Epidermal melanocyte (primary cell): ENCODE data around the gene SLC2A8.
A peak's percentile ranks its signal among the peaks of the same experiment; 100 is the strongest.

ENCODE experiments used
- DNase-seq: peaks from one replicate; pipeline ENCODE4 v3.0.0; 2011; ENCODE audit warnings: low spot score; ENCODE audit not compliant: insufficient read length

Gene SLC2A8

GRCh38 chr9:127402401-127403090, 5.6 kb downstream of the SLC2A8 start:
- no peak for DNase-seq

GRCh38 chr9:127403507-127404192, 6.7 kb downstream of the SLC2A8 start:
- DNase-seq = no peak

- DNase-seq = no peak
Measured at GRCh38 chr9:127404631-127405030, 7.7 kb downstream of the SLC2A8 start.

DNA sequence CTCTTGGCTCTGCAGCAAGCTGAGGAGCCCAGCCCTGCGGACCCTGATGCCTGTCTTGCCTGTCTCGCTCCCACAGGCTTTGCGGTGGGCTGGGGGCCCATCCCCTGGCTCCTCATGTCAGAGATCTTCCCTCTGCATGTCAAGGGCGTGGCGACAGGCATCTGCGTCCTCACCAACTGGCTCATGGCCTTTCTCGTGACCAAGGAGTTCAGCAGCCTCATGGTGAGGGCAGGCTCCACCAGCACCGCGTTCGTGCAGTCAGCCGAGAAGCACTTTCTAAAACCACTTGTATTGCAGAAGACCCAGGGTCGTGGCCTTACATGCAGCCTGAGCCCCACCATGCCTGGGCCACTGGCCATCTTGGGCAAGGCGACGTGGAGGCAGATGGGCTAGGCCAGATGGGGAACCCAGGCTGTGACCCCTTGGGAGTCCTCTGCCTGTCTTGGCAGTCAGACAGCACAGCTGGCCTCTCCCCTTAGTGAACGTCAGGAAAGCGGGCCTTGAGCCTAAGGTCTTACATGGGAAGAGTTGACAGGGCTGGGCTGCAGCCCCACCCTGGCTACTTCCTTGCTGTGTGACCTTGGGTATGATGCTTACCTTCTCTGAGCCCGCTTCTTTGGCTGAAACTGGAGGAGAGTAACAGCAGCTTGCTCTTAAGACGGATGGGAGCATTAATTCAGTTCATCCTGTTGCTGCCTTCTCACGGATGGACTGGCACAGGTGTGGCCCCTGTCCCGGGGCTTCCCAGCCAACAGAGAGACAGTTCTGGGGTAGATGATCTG, 8.6 kb downstream of the SLC2A8 start:
- DNase-seq = no peak

GRCh38 chr9:127406799-127407491, 10.0 kb downstream of the SLC2A8 start:
- DNase-seq = no peak

DNA sequence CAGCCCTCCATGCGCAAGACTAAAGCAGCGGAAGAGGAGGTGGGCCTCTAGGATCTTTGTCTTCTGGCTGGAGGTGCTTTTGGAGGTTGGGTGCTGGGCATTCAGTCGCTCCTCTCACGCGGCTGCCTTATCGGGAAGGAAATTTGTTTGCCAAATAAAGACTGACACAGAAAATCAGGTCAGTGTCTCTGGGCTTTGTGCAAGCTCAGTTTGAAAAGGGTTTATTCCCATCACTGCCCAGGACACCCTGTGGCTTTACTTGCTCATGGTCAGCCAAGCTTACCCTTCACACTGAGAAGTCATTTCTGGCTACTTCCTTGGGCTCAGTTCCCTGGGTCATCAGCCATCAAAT, 10.5 kb downstream of the SLC2A8 start:
- DNase-seq = no peak

- DNase-seq = no peak
Measured at GRCh38 chr9:127411122-127411521, 14.2 kb downstream of the SLC2A8 start.

DNA sequence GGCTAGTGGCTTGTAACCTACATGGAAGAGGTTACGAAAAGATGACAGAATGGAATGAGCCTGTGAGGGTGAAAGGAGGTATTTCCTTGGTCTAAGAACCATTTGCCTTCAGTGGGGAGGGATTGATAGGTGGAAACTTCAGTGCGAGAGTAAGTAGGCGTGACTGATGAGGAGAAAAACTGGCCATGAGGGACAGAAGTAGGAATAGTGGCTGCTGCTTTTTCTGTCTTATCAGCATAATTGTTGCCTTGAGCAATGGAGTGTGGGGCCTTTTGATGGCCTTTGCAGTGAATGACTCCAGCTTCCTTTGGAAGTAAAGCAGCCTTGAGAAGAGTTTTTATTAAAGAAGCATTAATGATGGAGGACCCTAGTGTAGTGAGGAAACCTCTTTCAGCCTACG, 18.2 kb downstream of the SLC2A8 start:
- no peak for DNase-seq

DNA sequence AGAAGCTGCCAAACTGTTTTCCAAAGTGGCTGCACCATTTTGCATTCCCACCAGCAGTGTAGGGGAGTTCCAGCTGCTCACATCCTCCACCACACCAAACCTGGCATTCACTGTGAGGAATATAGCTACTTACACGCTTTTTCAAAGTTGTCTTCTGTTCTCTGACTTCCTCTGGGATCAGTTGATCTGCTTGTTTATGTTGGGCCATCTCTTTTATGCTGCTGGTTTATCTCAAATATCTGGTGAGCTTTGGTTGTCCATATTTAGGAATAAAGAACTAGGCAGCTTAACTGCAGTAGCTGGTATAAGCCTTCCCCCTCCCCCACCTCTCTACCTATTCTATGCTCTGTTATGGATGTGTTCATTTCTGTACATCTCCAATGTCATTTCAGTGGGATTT, 18.7 kb downstream of the SLC2A8 start:
- DNase-seq = no peak

DNA sequence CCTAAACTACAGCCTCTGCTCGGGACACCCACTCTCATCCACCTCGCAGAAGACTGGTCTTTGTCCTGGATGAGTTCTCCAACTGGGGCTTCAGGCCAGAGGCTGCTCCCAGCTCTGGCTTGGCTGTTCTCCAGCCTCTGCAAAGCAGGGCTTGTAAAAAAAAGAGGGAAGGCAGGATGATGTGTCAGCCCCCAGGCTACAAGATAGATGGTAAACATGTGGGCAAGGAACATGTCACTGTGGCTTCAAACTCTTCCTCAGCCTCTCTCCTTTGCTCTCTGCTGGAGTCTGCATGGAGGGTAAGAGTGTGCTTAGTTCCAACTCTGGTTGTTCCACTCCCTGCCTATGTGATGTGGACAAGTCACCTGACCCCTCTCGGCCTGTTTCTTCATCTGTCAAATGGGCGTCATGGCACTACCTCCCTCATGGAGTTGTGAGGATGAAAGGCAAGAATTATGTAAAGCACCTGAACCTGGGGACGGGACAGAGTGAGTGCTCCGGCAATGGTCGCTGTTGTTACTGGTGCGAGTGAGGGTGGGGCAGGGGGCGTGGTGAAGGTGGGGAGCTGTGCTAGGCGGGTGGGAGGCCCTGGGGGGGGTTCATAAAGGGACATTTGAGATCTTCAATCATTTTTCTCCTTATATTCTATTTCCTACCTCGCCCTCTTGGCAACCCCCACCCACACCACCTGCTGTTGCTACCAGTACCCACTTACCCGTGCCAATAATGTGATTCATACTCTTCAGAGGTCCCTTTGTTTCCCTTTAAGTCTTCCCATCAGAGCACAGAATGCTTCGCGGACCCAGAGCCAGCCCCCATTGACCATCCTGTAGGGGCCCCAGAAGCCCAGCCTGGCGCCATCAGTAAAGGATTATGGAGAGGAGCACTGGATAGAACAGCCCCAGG, 20.4 kb downstream of the SLC2A8 start:
- peak; percentile 45 for DNase-seq

DNA sequence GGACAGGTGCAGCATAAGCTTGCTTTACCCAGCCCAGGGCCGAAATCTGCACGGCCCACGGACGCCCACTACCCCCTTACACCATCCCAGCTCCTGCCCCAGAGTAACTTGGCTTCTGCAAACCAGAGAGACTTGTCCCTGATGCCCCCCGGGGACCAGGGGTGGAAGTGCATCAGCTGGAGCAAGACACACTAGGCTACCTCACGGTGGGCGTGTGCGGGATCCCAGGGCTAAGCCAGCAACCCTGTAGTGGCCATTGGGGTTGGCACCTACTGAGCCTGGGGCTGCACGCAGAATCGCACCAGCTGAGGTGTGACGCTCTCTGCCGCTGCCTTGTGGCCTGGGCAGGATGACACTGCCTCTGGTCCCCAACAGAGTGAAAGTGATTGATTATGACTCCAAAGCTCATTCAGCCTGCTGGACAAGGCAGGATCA, 21.1 kb downstream of the SLC2A8 start:
- DNase-seq = no peak

- DNase-seq = no peak
Measured at GRCh38 chr9:127419348-127419747, 22.4 kb downstream of the SLC2A8 start.

DNA sequence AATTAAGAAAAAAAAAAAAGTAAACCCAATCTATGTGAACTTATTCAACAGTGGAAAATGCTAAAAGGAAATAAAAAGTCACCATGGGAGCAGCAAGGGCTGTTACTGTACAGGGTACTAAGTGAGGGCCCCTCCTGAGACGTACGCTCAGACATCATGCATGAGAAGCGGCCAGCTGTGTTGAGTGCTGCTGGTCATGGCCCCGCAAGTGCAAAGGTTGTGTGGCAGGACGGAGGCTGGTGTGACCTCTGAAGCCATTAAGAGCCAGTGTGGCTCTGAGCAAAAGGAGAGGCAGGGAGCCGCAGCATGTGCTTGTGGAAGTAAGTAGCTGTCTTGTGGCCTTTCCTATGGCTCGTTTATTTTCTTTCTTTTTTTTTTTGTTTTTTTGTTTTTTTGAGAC, 24.1 kb downstream of the SLC2A8 start:
- DNase-seq = no peak

DNA sequence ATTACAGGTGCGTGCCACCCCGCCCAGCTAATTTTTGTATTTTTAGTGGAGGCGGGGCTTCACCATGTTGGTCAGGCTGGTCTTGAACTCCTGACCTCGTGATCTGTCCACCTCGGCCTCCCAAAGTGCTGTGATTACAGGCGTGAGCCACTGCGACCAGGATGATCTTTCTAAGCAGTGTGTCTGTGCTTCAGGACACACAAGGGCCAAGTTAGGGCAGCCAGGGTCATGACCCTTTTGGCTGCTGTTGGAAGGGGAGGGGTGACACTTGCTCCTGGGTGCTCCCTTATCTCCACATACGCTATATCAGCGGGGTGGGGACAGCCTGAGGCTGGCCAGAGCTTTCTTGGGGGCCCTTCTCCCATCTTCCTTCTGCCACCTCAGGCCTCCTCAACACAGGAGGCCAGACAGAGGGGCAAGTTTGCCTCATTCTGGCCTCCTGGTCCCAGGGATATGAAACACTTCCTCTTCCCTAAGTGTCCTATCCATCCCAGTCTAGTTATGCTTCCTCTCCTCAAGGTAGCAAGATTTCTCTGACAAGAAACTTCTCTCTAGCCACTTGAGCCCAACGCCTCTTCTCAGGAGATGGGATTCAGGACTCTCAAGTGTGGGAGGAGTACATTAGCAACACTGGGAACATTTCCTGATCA, 25.3 kb downstream of the SLC2A8 start:
- DNase-seq = no peak

DNA sequence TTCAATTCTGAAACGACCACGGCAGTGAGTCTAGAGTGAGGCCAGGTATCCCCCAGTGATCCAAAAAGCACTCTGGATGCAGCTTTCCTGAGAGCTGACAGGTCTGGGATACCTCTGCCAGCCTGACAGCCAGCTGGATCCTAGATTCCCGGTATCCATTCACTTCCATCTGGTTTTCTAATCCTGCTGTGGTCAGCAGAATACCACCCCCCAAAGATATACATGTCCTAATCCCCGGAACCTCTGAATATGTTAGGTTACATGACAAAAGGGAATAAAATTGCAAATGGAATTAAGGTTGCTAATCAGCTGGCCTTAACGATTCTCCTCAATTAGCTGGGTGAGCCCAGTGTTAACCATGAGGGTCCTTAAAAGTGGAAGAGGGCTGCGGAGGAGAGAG, 25.8 kb downstream of the SLC2A8 start:
- DNase-seq = no peak

DNA sequence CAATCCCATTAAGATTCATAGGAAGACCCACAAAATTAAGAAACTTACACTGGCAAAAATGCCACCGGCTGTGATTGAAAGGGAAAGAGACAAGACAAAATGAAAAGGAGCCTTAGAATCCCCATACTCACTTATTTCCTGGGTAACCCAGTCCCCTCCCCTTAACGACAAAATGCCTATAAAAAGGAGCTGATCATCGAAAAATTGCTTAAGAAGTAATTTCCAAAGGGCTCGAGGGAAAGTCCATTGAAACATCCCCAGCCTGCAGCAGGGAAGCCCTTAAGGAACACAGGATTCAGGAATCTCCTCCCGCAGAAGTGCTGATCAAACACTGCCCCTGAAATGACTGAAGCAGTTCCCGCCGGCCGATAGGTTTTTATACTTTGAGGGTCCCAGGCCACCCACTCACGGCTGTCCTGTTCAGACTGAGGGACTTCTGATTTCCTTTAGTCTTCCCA, 26.5 kb downstream of the SLC2A8 start:
- no peak for DNase-seq

DNA sequence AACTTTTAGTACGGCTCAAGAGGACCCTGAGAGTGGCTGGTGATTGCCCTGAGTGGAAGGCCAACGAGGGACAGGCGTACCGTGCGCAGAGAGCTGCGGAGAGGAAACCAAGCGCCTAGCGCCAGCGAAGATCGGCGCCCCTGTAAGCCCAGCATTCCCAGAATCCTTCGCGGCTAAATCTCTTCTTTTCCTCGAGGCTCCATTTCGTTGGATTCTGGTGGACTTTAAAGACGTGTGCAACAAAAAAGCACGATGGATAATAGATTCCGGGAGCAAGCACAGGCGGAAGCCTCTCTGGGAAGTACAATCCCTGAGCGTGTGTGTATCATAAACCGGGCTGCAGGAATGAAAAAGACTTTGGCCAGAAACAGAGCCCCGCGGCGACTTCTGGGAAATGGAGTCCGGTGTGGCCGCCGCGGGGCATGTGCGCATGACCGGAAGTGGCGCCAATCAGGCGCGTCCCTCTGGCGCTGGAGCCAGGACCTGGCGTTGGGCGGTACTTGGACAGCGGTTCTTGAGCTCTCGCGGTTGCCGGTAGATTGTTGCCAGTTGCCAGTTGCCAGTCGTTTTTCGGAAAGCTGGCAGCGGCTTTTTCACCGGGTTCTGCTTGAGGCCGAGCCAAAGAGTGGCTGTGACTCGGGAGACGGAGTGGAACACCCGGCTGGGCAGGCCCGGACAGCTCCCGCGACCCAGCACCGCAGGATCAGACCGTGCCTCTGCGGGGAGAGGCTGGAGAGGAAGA, 27.1 kb downstream of the SLC2A8 start, which contains the start of gene ZNF79:
ZNF79 (plus strand) TSS at position 449 of the 742 bp plus-strand sequence. CDS start 406 bp downstream, outside the sequence.
- DNase-seq = peak; percentile 98

DNA sequence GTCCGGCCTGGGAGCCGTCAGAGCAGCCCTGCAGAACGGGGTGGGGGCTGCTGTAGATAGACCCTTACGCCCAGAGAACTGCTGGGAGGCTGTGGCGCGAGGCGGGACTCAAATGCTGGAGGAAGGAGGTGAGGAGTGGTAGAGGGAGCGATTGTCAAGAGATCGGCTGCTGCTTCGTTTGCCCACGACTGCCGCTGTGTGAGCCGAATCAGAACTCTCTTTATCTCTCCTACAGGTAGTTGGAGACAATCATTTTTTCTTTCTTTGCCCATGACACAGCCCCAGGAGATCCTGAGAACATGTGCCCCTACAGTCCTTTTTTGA, 27.7 kb downstream of the SLC2A8 start:
- no peak for DNase-seq

GRCh38 chr9:127426756-127427155, 29.8 kb downstream of the SLC2A8 start:
- DNase-seq = no peak
